GM23338 (cell line): ENCODE results near the gene DTNA. TPM values are rescaled to one million over a fixed set of nuclear protein-coding genes. Genes with fewer than 3 reads are reported as not detected.
"Not testable (repeated sequence)": the region's sequence is repeated elsewhere in the genome, so short reads cannot be mapped to it uniquely, and the experiment has no call there.

Source experiments
- ATAC-seq: fragments of 200-7000 bp; cut with Tn5 transposase; 3 replicates; pipeline ENCODE4 v1.9.1; 2020
- DNase-seq: peaks from one replicate; pipeline ENCODE4 v3.0.0-alpha.2; 2015; ENCODE audit warnings: low spot score
- H2AFZ ChIP-seq: fragments of 200-600 bp; sonication (generic); 2 replicates; pipeline ENCODE4 v1.8.0; 2016; ENCODE audit warnings: antibody characterized with exemption, mild to moderate bottlenecking, moderate library complexity
- H3F3A ChIP-seq: fragments of 200-600 bp; sonication (generic); replicated peaks from 2 replicates; pipeline ENCODE4 v1.8.0; 2017; ENCODE audit warnings: antibody characterized with exemption, mixed run types, low read depth
- H3K27ac ChIP-seq: fragments of 200-600 bp; sonication (generic); 2 replicates; pipeline ENCODE4 v1.6.1; 2016; ENCODE audit warnings: low read depth
- H3K27me3 ChIP-seq: fragments of 200-600 bp; sonication (generic); 2 replicates; pipeline ENCODE4 v1.8.0; 2016; ENCODE audit warnings: mild to moderate bottlenecking, mixed run types, moderate library complexity; ENCODE audit not compliant: insufficient read depth
- H3K36me3 ChIP-seq: fragments of 200-600 bp; sonication (generic); 2 replicates; pipeline ENCODE4 v1.8.0; 2016; ENCODE audit warnings: mild to moderate bottlenecking; ENCODE audit not compliant: insufficient read depth
- H3K4me1 ChIP-seq: fragments of 200-600 bp; sonication (generic); 2 replicates; pipeline ENCODE4 v1.8.0; 2016; ENCODE audit warnings: mild to moderate bottlenecking, moderate library complexity; ENCODE audit not compliant: insufficient read depth
- H3K4me2 ChIP-seq: fragments of 200-600 bp; sonication (generic); 2 replicates; pipeline ENCODE4 v1.7.1; 2017; ENCODE audit warnings: mixed run types
- H3K4me3 ChIP-seq: fragments of 200-600 bp; sonication (generic); 2 replicates; pipeline ENCODE4 v1.6.1; 2016; ENCODE audit warnings: mixed run types
- H3K79me2 ChIP-seq: fragments of 200-600 bp; sonication (generic); replicated peaks from 2 replicates; pipeline ENCODE4 v1.8.0; 2017; ENCODE audit warnings: mild to moderate bottlenecking; ENCODE audit not compliant: insufficient read depth
- H3K9me2 ChIP-seq: fragments of 200-600 bp; sonication (generic); 2 replicates; pipeline ENCODE4 v1.8.0; 2017; ENCODE audit not compliant: insufficient read depth
- H4K20me1 ChIP-seq: fragments of 200-600 bp; sonication (generic); replicated peaks from 2 replicates; pipeline ENCODE4 v1.8.0; 2017; ENCODE audit warnings: mild to moderate bottlenecking; ENCODE audit not compliant: insufficient read depth
- H3K27ac Mint-ChIP-seq: 2 replicates; pipeline ENCODE4 v1.8.0; 2020; ENCODE audit warnings: inconsistent platforms, mild to moderate bottlenecking, moderate library complexity, mixed read lengths
- H3K27me3 Mint-ChIP-seq: 3 replicates; pipeline ENCODE4 v1.8.0; 2022; ENCODE audit warnings: low read depth, mild to moderate bottlenecking, moderate library complexity, mixed read lengths, inconsistent platforms; ENCODE audit not compliant: insufficient read depth, poor library complexity
- H3K36me3 Mint-ChIP-seq: 3 replicates; pipeline ENCODE4 v1.8.0; 2021; ENCODE audit warnings: low read depth, mild to moderate bottlenecking, inconsistent platforms, moderate library complexity, mixed read lengths
- H3K4me1 Mint-ChIP-seq: 3 replicates; pipeline ENCODE4 v1.8.0; 2020; ENCODE audit warnings: mild to moderate bottlenecking, inconsistent platforms, mixed read lengths
- H3K4me3 Mint-ChIP-seq: 3 replicates; pipeline ENCODE4 v1.8.0; 2021; ENCODE audit warnings: moderate library complexity, mild to moderate bottlenecking, inconsistent platforms, mixed read lengths
- H3K9me3 Mint-ChIP-seq: 3 replicates; pipeline ENCODE4 v1.8.0; 2020; ENCODE audit warnings: moderate library complexity, mild to moderate bottlenecking, inconsistent platforms, mixed read lengths
- CREB1 ChIP-seq: fragments of 250-450 bp; sonication (Bioruptor Pico); IDR thresholded peaks from 2 replicates; pipeline ENCODE4 v1.5.0; 2020; ENCODE audit warnings: low read depth, mild to moderate bottlenecking, moderate library complexity
- EZH2phosphoT487 ChIP-seq: fragments of 200-600 bp; sonication (generic); IDR thresholded peaks from one replicate; pipeline ENCODE4 v1.8.1; 2018; ENCODE audit warnings: antibody characterized with exemption; ENCODE audit not compliant: unreplicated experiment
- JUNB ChIP-seq: IDR thresholded peaks from one replicate; pipeline ENCODE4 v1.6.1; 2016; ENCODE audit warnings: antibody characterized with exemption; ENCODE audit not compliant: unreplicated experiment
- POLR2AphosphoS5 ChIP-seq: IDR thresholded peaks from 2 replicates; pipeline ENCODE4 v1.6.1; 2016; ENCODE audit warnings: antibody characterized with exemption, low read depth
- STAT1 ChIP-seq: IDR thresholded peaks from one replicate; pipeline ENCODE4 v1.6.1; 2016; ENCODE audit warnings: antibody characterized with exemption; ENCODE audit not compliant: unreplicated experiment
- ZNF114 ChIP-seq: fragments of 250-450 bp; sonication (Bioruptor Pico); IDR thresholded peaks from 2 replicates; pipeline ENCODE4 v1.5.0; 2020; ENCODE audit warnings: mild to moderate bottlenecking, moderate library complexity
- ZNF331 ChIP-seq: fragments of 250-450 bp; sonication (Bioruptor Pico); IDR thresholded peaks from 2 replicates; pipeline ENCODE4 v1.5.0; 2020; ENCODE audit warnings: low read depth, mild to moderate bottlenecking, moderate library complexity
- polyA plus RNA-seq: library from polyadenylated mRNA; unstranded; fragments of >200 nt; fragmentation: Nextera tagmentation; extraction: Ambion mirVana; gene quantifications from 2 replicates; pipeline ENCODE4 v1.2.1, GENCODE V29; 2016
- total RNA-seq: library from RNA; depleted of rRNA; stranded (reverse); fragments of >200 nt; shearing (Covaris generic); gene quantifications from 2 replicates; pipeline ENCODE4 v1.2.3, GENCODE V29; 2014
- TF ChIP-seq, protein P1 (sequence below): fragments of 250-450 bp; sonication (Bioruptor Pico); IDR thresholded peaks from 2 replicates; pipeline ENCODE4 v1.5.0; 2020; ENCODE audit warnings: mild to moderate bottlenecking, moderate library complexity
- TF ChIP-seq, protein P2 (sequence below): IDR thresholded peaks from 2 replicates; pipeline ENCODE4 v1.6.1; 2016; ENCODE audit warnings: antibody characterized with exemption
- TF ChIP-seq, protein P3 (sequence below): IDR thresholded peaks from one replicate; pipeline ENCODE4 v1.6.1; 2018; ENCODE audit warnings: antibody characterized with exemption; ENCODE audit not compliant: unreplicated experiment

DTNA gene
- total and polyA plus RNA-seq, 2 experiments from 2014 or later, result 11.5 to 25.1 TPM

DNA sequence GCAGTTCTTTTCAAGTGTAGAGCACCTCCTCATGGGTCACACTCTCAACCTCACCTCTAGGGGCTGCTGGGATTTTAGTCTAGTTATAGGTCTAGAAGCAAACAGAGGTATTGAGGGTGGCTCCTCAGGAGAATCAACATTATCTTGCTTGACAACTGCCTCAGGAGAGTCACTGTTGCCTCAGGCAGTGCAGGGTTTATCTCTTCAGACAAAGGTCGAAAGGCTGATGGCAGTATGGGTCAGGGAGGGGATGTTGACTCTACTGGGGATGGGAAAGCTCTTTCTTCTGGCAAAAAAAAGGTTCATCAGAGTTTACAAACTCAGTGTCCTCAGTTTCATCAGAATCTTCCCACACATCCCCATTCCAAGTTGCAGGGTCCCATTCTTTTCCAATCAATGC lies 24.0 kb downstream of the DTNA start:
- ATAC-seq (no peak), DNase-seq (no peak)
- TF ChIP-seq EZH2phosphoT487, result no peak
- TF ChIP-seq, protein P1, sequence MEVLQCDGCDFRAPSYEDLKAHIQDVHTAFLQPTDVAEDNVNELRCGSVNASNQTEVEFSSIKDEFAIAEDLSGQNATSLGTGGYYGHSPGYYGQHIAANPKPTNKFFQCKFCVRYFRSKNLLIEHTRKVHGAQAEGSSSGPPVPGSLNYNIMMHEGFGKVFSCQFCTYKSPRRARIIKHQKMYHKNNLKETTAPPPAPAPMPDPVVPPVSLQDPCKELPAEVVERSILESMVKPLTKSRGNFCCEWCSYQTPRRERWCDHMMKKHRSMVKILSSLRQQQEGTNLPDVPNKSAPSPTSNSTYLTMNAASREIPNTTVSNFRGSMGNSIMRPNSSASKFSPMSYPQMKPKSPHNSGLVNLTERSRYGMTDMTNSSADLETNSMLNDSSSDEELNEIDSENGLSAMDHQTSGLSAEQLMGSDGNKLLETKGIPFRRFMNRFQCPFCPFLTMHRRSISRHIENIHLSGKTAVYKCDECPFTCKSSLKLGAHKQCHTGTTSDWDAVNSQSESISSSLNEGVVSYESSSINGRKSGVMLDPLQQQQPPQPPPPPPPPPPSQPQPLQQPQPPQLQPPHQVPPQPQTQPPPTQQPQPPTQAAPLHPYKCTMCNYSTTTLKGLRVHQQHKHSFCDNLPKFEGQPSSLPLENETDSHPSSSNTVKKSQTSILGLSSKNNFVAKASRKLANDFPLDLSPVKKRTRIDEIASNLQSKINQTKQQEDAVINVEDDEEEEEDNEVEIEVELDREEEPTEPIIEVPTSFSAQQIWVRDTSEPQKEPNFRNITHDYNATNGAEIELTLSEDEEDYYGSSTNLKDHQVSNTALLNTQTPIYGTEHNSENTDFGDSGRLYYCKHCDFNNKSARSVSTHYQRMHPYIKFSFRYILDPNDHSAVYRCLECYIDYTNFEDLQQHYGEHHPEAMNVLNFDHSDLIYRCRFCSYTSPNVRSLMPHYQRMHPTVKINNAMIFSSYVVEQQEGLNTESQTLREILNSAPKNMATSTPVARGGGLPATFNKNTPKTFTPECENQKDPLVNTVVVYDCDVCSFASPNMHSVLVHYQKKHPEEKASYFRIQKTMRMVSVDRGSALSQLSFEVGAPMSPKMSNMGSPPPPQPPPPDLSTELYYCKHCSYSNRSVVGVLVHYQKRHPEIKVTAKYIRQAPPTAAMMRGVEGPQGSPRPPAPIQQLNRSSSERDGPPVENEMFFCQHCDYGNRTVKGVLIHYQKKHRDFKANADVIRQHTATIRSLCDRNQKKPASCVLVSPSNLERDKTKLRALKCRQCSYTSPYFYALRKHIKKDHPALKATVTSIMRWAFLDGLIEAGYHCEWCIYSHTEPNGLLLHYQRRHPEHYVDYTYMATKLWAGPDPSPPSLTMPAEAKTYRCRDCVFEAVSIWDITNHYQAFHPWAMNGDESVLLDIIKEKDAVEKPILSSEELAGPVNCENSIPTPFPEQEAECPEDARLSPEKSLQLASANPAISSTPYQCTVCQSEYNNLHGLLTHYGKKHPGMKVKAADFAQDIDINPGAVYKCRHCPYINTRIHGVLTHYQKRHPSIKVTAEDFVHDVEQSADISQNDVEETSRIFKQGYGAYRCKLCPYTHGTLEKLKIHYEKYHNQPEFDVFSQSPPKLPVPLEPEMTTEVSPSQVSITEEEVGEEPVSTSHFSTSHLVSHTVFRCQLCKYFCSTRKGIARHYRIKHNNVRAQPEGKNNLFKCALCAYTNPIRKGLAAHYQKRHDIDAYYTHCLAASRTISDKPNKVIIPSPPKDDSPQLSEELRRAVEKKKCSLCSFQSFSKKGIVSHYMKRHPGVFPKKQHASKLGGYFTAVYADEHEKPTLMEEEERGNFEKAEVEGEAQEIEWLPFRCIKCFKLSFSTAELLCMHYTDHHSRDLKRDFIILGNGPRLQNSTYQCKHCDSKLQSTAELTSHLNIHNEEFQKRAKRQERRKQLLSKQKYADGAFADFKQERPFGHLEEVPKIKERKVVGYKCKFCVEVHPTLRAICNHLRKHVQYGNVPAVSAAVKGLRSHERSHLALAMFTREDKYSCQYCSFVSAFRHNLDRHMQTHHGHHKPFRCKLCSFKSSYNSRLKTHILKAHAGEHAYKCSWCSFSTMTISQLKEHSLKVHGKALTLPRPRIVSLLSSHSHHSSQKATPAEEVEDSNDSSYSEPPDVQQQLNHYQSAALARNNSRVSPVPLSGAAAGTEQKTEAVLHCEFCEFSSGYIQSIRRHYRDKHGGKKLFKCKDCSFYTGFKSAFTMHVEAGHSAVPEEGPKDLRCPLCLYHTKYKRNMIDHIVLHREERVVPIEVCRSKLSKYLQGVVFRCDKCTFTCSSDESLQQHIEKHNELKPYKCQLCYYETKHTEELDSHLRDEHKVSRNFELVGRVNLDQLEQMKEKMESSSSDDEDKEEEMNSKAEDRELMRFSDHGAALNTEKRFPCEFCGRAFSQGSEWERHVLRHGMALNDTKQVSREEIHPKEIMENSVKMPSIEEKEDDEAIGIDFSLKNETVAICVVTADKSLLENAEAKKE (CRISPR knock-in tag), result no peak
- no peak for TF ChIP-seq ZNF114 (CRISPR knock-in tag)
- no peak for TF ChIP-seq CREB1 (CRISPR knock-in tag)
- no peak for TF ChIP-seq POLR2AphosphoS5
- TF ChIP-seq, protein P2, sequence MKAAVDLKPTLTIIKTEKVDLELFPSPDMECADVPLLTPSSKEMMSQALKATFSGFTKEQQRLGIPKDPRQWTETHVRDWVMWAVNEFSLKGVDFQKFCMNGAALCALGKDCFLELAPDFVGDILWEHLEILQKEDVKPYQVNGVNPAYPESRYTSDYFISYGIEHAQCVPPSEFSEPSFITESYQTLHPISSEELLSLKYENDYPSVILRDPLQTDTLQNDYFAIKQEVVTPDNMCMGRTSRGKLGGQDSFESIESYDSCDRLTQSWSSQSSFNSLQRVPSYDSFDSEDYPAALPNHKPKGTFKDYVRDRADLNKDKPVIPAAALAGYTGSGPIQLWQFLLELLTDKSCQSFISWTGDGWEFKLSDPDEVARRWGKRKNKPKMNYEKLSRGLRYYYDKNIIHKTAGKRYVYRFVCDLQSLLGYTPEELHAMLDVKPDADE, result no peak
- no peak for TF ChIP-seq STAT1
- no peak for TF ChIP-seq ZNF331 (CRISPR knock-in tag)
- TF ChIP-seq, protein P3, sequence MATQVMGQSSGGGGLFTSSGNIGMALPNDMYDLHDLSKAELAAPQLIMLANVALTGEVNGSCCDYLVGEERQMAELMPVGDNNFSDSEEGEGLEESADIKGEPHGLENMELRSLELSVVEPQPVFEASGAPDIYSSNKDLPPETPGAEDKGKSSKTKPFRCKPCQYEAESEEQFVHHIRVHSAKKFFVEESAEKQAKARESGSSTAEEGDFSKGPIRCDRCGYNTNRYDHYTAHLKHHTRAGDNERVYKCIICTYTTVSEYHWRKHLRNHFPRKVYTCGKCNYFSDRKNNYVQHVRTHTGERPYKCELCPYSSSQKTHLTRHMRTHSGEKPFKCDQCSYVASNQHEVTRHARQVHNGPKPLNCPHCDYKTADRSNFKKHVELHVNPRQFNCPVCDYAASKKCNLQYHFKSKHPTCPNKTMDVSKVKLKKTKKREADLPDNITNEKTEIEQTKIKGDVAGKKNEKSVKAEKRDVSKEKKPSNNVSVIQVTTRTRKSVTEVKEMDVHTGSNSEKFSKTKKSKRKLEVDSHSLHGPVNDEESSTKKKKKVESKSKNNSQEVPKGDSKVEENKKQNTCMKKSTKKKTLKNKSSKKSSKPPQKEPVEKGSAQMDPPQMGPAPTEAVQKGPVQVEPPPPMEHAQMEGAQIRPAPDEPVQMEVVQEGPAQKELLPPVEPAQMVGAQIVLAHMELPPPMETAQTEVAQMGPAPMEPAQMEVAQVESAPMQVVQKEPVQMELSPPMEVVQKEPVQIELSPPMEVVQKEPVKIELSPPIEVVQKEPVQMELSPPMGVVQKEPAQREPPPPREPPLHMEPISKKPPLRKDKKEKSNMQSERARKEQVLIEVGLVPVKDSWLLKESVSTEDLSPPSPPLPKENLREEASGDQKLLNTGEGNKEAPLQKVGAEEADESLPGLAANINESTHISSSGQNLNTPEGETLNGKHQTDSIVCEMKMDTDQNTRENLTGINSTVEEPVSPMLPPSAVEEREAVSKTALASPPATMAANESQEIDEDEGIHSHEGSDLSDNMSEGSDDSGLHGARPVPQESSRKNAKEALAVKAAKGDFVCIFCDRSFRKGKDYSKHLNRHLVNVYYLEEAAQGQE, result no peak
- no peak for TF ChIP-seq JUNB
- H3K9me2 ChIP-seq, result no peaks in the 10 kb centered on the region
- H2AFZ ChIP-seq, result no peak overlapping the region
- no peaks in the 10 kb centered on the region for H3K27me3 ChIP-seq
- Mint-ChIP-seq H3K9me3 (no peaks in the 10 kb centered on the region), H3K36me3 (no peaks in the 10 kb centered on the region), H3K27me3 (no peaks in the 10 kb centered on the region), H3K27ac (no peak overlapping the region), H3K4me1 (peaks cover 13% of the 10 kb centered on the region; the same call in 2 of the 3 replicates), H3K4me3 (no peak overlapping the region)
- H3K4me3 ChIP-seq, result no peak overlapping the region
- no peak overlapping the region for H3K27ac ChIP-seq
- peaks cover 4% of the 10 kb centered on the region; the same call in 1 of the 2 replicates for H3K4me1 ChIP-seq
- no peaks in the 10 kb centered on the region for H3F3A ChIP-seq
- no peaks in the 10 kb centered on the region for H4K20me1 ChIP-seq
- H3K79me2 ChIP-seq, result no peaks in the 10 kb centered on the region
- H3K4me2 ChIP-seq, result no peak overlapping the region
- no peaks in the 10 kb centered on the region for H3K36me3 ChIP-seq

DNA sequence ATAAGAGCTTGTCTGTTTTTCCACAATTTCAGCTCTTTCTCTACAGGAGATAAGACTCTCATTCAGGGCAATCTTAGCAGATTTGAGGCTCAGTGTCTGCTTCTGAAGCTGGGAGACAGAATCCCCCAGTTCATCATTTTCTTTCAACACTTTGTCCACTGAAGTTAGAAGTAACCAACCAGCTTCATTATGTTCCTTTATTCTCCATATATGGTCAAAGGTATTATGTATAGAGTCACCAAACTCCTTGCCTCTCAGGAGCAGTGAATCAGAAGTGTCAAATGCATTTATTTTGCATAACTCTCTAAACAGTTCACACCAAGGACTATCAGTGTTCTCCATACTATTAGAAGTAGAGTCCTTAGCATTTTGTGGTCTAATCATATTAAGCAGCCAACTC lies 24.4 kb downstream of the DTNA start:
- not testable (repeated sequence) for H3K4me1 ChIP-seq, H3K4me3 ChIP-seq, H3K4me2 ChIP-seq, H3K36me3 Mint-ChIP-seq, H3K79me2 ChIP-seq, ATAC-seq, H2AFZ ChIP-seq, H3K27ac ChIP-seq, H3K4me3 Mint-ChIP-seq, H3K27me3 Mint-ChIP-seq, H3K27ac Mint-ChIP-seq, H3K27me3 ChIP-seq, H3K9me3 Mint-ChIP-seq, DNase-seq, H3K9me2 ChIP-seq, H3K36me3 ChIP-seq, H4K20me1 ChIP-seq, H3F3A ChIP-seq
- H3K4me1 Mint-ChIP-seq, result peaks cover 13% of the 10 kb centered on the region
